DMS79 treated with DMSO at 0.1 percent for 48 hours (cell line): Measurements from ENCODE around the gene DMAC2L.

ENCODE experiments used
- DNase-seq: peaks from one replicate; lab custom pipeline; 2025; lab: John Stamatoyannopoulos, UW

The DMAC2L gene

DNA sequence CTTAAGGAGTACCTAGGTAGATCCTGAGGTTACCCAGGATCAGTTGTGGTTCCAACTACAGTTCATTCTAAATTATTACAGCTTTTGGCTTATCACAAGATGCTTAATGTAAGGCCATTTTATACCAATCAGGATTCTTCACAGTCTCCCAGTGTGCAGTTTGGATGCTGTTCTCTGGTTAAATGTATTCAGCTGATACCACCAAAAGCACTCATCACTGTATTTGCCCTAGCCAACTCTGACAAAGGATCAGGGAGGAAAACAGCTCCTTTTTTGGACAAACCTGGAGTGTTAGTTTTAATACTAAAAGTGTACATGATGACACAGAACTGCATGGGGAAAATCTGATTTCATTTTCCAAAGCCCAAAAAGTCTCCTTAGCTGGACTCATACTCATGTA lies 19.5 kb downstream of the DMAC2L start:
- DNase-seq = no peak

DNA sequence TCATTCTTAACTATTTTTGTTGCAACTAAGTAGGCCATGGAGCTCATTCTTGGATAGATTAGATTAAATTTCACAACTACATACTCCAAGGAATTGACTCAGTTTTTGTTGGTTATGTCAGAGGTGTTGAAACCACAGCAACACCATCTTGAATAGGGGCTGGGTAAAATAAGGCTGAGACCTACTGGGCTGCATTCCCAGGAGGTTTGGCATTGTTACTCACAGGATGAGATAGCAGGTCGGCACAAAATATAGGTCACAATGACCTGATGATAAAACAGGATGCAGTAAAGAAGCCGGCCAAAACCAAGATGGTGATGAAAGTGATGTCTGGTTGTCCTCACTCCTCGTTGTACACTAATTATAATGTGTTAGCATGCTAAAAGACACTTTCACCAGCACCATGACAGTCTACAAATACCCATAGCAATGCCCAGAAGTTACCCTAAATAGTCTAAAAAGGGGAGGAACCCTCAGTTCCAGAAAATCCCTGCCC lies 20.9 kb downstream of the DMAC2L start:
- no peak for DNase-seq

DNA sequence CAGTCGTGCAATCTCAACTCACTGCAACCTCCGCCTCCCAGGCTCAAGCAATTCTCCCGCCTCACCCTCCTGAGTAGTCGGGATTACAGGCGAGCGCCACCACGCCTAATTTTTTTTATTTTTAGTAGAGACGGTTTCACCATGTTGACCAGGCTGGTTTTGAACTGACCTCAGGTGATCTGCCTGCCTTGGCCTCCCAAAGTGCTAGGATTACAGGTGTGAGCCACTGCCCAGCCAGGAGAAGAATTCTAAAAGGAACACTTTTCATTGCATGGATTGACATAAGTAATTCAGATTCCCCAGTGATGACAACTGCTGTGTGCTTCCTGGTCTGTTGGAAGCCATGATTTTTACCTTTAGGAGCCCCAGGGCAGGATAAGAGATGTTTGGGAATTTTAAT lies 22.1 kb downstream of the DMAC2L start:
- no peak for DNase-seq

DNA sequence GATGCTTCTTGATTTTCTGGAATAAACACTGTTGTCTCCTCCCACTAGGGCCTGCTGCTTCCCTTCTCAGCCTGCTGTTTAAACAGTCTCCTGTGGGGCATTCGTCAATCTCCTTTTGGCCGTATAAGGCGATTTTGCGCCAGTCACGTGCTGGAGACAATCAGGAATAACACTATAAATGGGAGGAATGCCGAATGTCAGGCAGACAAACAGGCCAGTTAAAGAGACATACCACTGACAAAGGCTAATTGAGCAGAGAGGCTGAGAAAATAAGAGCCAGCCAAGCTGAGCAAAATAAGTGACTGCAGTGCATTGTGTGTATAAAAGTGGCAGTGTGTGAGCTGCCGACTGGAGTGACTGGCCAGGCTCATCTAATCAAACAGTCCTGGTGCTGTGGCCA lies 23.3 kb downstream of the DMAC2L start:
- DNase-seq = no peak

DNA sequence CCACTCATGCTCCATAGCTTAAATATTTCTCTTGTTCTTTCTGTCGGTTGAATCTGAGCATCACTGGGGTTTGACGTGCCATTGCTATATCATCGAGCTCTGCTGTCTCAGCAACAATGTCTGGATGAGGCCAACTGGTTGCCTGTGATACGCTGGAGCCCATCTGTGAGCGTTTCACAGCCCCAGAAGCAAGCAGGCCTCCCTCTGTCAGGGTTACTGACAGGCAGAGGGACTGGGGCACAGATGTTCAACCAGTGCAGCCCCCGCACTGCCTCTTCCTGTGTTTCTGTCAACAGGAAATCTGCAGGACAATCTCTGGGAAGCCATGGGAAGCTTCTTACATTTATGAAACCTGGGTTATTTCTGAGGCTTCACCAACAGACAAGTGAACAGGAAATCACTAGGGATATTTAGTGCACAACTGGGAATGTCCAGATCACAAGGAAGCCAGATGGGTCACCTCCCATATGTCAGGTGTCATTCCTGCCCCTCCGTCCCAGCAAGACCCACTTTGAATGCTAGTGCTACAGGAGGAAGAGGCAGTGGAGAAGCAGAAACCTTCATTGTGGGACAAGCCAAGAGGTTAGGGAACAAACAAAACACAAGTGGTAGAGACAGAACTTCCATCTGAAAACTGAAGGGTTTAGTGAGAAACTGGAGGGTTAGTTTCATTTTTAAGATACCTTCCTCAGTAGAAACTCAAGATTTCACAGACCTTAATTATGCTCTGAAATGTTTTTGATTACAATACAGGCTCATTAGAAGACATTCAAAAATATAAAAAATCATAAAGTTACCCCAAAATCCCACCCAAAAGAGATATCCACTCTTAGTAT lies 24.1 kb downstream of the DMAC2L start:
- DNase-seq = no peak

DNA sequence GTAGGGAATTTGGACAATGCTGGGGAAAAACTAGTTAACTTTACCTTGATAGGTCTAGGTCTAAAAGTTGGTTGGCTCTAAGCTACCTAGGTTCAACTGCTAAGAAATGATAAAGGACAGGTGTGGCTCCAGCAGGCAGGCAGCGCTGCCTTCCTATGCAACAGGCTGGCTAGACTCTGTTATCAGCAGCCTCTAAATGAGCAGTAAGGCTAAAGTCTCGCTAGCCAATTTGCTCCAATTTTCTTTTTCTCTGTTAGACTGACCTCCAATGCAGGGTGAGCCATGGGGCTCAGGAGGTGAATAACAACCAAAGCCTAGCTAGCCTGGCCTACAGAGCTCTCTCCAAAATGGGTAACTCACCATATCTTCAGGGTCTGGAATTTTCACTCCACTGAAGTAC lies 26.5 kb downstream of the DMAC2L start:
- no peak for DNase-seq

DNA sequence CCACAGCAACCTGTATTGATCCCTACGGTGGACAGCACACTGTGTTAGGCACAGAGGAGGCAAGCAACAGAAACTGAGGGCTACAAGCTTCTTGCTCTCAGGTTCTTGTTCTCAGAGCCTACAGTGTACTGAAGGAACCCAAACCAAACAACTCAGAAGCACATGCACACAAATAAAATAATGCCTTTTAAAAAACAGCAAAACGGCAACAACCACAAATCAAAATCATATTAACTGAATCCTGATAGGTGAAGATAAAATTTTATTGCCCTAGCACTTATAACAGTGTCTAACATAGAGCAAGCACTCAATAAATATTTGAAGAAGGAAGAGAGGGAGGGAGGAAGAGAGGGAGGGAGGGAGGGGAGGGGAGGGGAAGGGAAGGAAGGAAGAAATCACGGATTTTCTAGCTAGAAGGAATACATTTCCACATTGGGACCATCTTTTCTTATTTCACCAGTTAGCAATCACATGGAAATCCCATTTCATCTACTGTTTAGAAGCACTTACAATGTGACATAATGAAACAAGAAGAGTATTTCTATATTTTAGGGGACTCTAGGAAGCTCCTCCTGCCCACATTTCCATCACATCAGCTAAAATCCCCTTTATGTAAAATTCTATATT lies 27.2 kb downstream of the DMAC2L start:
- DNase-seq = no peak

DNA sequence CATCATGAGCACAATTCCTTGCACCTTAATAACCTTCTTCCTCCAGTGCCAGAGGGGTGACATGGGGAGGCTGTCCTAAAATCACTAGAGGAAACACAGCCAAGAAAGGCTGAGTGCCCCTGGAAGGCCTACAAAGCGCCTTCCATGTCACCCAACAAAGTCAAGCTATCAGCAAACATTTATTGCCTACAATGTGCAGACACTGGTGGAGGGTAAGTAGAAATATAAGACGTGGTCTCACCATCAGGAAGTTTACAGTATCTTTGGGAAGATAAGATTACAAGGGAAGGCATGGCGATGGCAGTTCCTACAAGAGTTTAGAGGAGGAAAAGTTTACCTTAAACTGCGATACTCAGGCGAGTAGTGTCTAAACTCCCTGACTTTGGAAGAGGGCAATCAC lies 27.9 kb downstream of the DMAC2L start:
- no peak for DNase-seq

DNA sequence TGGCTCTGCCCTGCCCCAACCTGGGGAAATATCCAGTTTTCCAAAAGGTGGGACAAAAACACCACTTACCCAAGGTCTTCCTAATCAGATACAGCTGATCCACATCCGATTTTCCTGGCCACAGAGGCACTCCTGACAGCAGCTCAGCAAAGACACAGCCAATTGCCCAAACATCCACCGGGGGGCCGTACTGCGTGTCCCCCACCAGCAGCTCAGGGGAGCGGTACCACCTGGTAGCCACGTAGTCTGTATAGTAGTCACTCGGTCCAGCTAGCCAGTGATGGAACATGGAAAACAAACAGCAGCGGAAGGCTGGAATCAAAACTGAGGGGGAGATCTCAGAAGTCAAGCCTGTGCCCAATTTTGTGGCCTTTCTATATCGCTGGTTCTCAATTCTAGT lies 28.8 kb downstream of the DMAC2L start:
- no peak for DNase-seq

DNA sequence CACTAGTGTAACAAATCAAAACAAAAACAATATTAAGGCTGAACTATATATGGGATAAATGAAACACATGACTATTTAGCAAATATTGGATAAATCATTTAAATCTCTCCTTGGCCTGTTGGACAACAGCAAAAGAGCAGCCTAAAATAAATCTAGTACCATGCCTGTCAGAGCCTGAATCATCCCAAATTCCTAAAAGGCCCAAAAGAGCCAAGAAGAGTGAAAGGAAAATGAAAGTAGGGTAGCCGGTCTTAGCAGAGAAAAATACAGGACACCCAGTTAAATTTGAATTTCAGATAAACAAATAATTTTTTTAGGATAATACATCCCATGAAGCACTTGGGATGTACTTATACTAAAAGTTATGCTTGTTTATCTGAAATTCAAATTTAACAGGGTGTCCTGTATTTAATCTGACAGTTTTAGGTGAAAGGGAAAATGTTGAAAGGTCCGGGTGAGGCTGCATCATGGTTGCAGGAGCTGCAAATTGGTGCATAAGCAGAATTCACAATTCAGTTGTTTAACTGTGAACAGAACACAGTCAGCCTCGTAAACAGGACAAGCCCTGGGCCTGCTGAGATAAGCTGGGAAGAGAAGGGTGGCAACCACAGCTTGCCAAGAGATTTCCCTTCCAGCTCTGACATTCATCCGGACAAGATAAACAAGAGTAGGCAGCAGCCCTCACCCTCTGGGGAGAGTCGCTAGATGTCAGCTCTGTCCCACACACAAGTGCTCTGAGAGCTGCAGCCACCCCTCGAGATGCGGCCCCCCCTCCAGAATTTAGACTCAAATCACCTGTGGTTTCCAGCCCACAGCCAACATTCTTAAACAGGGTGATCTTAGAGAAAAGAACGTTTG lies 30.3 kb downstream of the DMAC2L start:
- DNase-seq = peak; percentile 65

DNA sequence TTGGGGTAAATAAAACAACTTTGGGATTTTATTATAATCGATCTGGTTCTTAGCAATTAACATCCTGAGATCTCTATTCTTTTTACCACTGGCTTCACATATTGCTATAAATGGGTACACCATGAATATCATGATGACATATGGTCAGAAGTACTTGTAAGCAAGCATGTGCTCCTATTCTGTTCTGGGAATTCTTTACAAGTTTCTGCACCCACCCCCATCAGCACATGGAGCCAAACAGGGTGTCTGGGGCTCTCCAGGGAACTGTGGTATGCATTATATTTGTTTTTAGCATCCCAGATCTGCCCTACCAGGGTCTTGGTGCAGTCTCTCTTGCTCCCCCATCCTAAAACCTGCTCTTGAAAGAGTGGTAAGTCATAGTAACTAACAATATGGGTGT lies 31.3 kb downstream of the DMAC2L start:
- no peak for DNase-seq

DNA sequence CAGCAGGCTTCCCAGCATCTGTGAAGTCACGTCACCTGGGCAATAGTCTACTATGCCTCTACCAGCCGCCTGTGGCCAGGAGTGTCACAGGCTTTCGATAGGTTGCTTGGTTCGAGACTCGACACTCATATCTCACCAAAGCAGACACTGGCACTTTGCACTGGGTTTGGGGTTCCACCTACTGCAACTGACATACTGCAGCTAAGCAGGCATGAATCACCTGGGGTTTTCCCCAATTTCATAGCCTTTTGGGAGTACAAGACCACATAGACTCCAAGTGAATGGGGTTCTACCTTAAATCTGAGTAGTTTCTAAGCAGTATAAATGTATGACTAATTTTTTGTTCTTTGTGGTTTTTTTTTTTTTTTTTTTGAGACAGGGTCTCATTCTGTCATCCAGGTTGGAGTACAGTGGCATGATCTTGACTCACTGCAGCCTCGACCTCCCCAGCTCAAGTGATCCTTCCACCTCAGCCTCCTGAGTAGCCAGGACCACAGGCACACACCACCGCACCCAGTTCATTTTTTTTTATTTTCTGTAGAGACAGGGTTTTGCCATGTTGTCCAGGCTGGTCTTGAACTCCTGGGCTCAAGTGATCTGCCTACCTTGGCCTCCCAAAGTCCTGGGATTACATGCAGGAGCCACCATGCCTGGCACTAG lies 32.1 kb downstream of the DMAC2L start:
- DNase-seq = no peak

DNA sequence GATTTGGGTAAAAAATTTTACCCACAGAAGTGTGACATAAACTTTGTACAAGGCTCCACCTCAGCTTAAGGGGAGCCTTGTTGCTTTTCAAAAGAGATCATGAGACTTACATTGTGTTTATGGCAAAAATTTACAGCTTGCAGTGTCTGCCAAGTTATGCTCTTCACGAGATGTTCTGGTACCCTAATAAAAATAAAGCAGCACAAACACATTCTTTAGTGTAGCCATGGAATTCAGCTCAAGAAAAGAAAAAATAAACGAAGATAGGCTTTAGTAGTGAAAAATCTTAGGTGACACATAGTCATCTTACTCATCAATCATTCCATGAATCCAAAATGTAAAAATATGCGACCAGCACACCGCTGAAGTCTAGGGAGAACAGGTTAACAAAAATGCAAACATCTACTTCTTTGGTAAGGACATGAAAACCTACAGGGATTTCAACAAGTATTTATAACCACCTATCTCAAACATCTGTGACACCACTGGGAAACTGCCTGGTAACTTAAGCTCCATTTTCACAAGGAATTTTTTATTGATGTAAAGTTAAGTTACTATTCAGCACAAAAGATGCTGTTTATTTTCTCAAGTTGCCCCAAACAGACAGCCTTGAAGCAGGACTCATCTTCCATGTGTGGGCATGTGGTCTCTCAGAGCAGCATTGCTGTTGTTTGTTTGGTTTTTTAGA lies 32.9 kb downstream of the DMAC2L start:
- DNase-seq = no peak

DNA sequence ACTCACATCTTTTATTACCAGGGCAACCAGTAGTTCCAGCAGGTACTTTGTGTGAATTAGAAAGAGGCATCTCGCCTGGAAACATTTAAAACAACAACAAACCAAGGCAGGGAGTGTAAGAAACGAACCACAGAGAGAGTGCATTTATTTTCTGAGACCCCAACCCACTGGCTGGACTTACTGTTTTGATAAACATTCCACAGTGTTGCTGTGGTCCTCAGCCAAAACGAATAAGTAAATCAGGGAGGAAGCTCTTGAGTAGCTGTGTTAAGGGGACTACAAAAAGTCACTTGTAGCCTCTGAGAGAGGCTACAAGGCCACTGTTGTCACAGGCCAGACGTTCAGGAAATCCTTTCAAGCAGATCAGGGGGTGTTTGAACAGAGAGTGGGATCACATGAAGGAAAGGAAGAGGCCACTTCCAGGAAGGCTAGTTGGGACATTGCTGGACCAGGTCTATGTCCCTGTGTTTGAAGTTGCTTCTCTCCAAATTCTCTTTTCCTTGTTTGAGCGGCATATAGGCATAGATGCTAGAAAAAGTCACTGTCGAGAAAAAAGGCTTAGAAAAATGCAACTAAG lies 33.8 kb downstream of the DMAC2L start:
- DNase-seq = no peak

DNA sequence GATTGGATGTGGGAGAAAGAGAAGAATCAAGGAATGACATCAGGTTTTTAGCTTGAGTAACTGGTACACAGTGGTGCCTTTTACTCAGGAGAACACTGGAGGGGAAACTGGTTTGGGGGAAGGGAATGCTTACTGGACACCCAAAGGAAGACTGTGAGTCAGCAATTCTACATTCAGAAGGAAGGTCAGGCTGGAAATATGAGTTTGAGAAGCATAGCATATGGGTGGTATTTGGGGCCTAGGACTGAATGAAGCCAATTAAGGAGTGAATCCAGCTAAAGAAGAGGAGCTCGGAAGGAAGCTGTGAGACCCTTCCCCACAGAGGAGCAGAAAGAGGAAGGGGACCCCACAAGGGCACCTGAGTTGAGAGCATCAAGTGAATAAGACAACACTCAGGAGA lies 35.4 kb downstream of the DMAC2L start:
- DNase-seq = no peak

DNA sequence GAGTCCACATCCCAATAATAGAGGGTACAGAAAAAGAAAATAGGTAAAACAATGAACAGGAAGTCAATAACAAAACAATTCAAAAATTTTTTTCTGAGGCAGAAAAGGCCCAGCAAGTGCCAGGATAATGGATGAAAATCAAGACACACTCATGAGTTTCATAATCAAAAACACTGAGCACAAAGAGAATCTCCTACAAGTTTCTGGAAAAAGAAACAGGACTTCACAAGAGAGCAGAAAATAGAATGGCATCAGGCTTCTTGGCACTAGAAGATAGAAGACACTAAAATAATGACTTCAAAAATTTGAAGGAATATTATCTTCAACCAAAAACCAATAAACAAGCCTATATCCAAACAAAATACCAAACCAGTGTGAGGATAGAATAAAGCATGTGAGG lies 36.8 kb downstream of the DMAC2L start:
- DNase-seq = no peak

DNA sequence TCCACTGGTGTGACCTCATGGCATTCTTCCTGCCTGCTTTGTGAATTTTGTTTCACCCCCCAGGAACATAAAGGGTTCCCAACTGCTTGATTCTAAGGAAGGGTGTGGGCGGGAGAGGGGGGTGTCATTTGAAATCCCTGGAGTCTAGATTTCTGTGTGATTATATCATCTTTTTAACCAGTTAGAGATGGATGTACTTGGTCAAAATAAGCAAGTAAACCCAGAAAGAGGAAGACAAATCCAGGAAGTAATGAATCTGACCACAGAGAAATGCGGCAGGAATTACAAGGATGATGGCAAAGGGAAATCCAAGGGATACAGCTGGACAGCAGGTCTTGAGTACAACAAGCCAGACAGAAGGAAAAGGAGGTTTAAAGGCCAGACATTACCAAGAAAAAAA lies 38.9 kb downstream of the DMAC2L start:
- DNase-seq = no peak

DNA sequence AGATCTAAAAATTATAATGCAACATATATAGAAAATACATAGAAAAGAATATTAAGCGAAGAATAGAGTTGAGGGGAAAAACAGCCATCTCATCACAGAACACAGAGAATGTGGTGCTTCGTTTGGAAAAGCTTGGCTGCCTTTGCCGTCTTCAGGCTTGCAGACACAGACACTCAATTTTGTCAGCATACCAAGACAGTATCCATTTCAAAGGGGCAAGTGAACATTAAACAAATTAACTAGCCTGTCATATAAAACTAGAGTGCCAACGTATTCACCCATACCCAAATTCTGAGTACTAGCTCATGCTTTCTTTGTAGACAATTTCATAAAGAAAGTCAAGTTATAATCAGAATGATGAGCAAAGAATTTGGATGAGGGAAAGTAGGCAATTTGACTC lies 40.5 kb downstream of the DMAC2L start:
- DNase-seq = no peak

DNA sequence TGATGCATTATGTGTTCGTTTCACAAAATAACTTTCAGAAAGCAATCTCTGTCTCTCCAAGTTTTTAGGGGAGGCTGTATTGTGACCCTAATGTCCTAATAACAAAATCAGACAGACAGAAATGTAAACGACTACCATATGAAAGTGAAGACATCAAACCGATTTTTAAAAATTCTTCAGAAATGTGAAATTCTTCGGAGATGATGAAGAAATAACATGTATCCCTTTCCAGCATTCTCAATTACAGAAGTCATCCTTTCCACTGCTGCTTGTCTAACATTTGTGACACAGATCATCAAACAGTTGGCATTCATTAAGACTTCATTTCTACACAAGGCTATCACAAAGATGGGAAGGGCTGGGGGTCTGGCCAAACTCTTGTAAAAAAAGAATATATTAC lies 41.0 kb downstream of the DMAC2L start:
- no peak for DNase-seq

DNA sequence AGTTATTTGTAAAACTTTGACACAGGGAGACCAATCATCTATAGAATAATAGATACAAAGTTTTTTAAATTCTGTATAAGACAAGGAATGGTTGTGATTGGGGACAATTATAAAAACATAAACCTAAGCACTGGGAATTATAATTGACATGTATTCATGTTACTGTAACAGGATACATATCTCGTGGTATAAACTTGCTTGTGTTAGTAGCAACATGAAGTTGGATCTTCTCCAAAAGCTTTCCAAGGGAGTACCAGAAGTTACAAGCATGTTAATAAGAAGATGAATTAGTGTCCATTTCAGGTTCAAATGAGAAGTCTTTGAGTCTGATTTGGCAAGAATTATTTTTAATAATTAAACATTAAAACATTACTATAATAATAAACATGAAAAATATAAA lies 42.4 kb downstream of the DMAC2L start:
- DNase-seq = no peak

DNA sequence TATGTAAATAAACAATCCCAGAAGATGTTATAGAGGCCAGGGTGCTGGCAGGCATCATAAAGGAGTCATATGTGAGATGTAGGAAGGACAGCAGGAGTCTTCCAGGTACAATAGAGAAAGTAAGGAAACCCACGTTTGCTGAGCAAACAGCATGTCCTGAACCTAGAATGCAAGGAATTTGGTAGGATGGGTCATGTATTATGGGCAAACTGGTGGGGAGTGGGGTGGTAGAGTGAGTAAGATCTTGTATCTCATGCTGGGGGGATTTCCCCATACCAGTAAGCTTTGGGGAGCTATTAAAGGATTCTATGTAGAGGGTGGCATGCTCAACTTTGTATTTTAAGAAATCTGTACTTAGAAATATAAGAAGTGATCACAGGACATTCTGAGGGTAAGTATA lies 43.6 kb downstream of the DMAC2L start:
- no peak for DNase-seq
